GM19099 (cell line): Measurements from ENCODE around the gene MRPS10.

ENCODE experiments used
- POLR2A ChIP-seq: IDR thresholded peaks from 3 replicates; pipeline ENCODE4 v1.6.1; 2011; ENCODE audit warnings: low read depth; ENCODE audit not compliant: insufficient read length; ENCODE audit errors: extremely low read depth

The MRPS10 gene

DNA sequence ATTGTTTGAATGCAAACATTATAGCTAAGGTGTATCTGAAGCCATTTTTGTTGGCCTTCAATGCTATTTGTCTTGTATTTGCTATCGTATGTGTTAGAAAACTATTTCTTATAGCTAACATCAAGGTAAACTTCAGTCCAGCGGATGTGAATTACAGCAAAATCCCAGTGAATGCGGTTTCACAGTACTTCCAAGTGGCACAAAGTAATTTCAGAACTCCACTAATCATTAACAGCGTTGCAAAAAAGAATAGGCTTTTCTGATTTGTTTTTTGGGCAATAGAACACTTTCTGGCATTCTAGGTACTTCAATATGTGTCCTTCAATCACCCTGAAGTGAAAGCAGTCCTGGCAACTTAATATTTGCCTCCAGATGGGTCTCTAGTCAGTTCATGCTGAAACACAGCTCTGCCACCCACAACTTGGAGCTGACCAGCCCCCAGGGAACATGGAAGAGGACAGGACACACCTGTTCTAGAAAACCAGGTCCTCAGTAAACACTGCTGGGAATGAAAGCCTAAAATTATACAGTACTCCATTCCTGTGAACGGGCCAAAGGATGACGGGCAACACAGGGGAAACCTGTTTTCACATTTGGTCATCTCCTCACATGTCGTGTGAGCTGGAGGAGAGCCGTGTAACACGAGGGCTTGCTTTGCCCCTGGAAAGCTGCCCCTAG, 9.7 kb upstream of the MRPS10 start:
- no peak for TF ChIP-seq POLR2A

- no peak for TF ChIP-seq POLR2A
Observed at GRCh38 chr6:42226645-42227143, 9.0 kb upstream of the MRPS10 start.

GRCh38 chr6:42226161-42226611, 8.5 kb upstream of the MRPS10 start:
- no peak for TF ChIP-seq POLR2A

- TF ChIP-seq POLR2A = no peak
Observed at GRCh38 chr6:42225419-42225818, 7.8 kb upstream of the MRPS10 start.

- no peak for TF ChIP-seq POLR2A
Observed at GRCh38 chr6:42225029-42225339, 7.3 kb upstream of the MRPS10 start.

DNA sequence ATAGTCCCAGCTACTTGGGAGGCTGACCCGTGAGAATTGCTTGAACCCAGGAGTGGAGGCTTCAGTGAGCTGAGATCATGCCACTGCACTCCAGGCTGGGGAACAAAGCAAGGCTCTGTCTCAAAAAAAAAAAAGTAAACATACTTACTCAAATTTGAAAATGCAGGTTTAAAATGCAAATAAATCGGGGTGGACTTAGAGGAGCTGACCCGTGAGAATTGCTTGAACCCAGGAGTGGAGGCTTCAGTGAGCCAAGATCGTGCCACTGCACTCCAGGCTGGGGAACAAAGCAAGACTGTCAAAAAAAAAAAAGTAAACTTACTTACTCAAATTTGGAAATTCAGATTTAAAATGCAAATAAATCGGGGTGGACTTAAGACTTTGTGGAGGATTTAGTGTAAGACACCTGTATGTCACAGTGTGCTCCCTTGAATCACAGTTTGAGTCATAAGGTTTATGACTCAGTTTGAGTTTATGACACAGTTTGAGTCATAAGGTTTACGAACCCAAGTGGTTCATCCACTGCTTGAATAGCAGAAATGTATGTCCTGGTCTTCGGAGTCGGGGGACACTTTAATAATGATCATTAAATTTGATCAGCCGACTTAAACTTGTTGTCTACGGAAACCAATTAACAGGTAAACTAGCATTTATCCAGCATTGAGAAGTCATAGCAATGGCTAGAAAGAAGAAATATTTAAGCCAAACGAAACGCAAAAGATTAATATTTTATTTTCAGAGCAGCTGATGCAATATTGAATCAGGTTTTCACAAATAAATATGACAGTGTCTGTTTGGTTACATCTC, 6.8 kb upstream of the MRPS10 start:
- no peak for TF ChIP-seq POLR2A

- TF ChIP-seq POLR2A = no peak
Observed at GRCh38 chr6:42222448-42222847, 4.8 kb upstream of the MRPS10 start.

- no peak for TF ChIP-seq POLR2A
Observed at GRCh38 chr6:42221546-42221945, 3.9 kb upstream of the MRPS10 start.

GRCh38 chr6:42220807-42221206, 3.1 kb upstream of the MRPS10 start:
- TF ChIP-seq POLR2A = no peak

GRCh38 chr6:42217157-42217518, 523 bp downstream of the MRPS10 start:
- no peak for TF ChIP-seq POLR2A

DNA sequence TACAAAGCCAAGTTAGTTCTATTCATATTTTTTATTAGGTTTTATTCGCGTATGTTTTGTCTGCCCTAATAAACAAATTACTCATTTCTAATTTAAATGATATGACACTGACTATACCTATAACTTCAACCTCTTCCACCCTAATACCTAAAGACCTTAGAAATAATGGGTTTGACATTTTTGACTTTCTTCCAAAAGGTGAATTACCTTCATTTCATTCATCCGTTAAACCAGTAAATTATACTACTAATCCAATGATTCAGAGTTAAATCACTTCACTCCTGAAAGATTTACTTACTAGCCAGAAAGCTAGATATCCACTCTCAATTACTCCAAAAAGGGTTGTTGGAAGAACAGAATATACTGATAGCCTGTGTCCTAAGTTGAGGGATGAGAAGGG, 5.2 kb downstream of the MRPS10 start:
- TF ChIP-seq POLR2A = no peak

DNA sequence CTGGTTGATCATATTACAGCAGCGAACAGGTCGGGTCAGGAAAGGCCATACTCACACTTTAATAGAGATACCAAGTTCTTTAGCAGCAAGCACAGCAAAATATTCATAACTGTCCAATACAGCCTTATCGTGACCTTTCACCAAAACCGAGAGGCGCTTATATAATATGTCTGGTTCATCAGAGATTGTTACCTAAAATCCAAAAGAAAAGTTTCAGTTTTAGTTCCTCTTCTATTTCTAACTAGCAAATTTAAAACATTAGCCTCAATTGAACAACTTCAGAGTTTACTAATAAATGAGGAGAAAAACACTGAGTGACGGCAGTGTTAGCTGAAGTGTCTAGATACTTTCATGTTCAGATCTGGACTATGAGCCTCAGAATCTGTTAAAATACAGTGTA, 5.9 kb downstream of the MRPS10 start:
- TF ChIP-seq POLR2A = no peak

GRCh38 chr6:42210551-42210950, 7.1 kb downstream of the MRPS10 start:
- TF ChIP-seq POLR2A = no peak

DNA sequence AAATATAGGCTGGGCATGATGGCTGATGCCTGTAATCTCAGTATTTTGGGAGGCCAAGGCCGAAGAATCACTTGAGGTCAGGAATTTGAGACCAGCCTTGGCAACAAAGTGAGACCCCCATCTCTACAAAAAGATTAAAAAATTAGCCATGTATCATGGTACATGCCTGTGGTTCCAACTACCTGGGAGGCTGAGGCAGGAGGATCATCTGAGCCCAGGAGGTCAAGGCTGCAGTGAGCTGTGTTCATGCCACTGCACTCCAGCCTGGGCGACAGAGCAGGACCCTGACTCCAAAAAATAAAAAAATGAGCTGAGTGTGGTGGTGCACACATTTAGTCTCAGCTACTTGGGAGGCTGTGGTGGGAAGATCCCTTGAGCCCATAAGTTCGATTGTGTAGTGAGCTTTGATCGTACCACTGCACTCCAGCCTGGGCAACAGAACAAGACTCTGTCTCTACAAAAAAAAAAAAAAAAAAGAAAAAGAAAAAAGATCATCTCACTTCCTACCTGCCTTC, 12.8 kb downstream of the MRPS10 start:
- TF ChIP-seq POLR2A = no peak

GRCh38 chr6:42203183-42203582, 14.5 kb downstream of the MRPS10 start:
- TF ChIP-seq POLR2A = no peak

GRCh38 chr6:42201382-42201781, 16.3 kb downstream of the MRPS10 start:
- TF ChIP-seq POLR2A = no peak
